Renal cortical epithelial cell (primary cell): ENCODE results near the gene KLHL5. TPM values are rescaled to one million over a fixed set of nuclear protein-coding genes. Genes with fewer than 3 reads are reported as not detected.
"Not testable (repeated sequence)": the region's sequence is repeated elsewhere in the genome, so short reads cannot be mapped to it uniquely, and the experiment has no call there.

Experiments used
- DNase-seq: peaks from one replicate; pipeline ENCODE4 v3.0.0-alpha.2; 2011; ENCODE audit warnings: low read depth
- total RNA-seq: library from RNA; depleted of rRNA; stranded (reverse); fragments of >200 nt; gene quantifications from 2 replicates; pipeline ENCODE4 v1.2.3, GENCODE V29; 2014

Gene KLHL5
- total RNA-seq, 1 donor from 2014 or later = 100 TPM

DNA sequence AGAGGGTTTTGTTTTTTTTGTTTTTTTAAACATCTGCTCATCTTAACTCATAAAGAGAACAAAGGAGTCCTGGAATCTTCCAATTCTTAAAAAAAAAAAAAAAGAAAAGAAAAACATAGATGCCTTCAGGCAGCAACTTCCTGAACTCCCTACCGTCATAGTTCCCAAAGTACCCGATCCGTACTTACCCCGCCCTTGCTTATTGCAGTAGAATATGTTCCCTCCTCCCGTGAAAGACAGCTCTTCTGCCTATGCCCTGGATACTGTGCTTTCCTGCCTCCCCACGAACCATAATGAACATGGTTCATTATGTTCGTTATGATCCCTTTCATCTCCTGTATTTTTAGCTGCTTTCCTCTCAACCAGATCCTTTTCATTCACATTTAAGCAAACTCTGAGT lies 40.3 kb downstream of the KLHL5 start:
- DNase-seq = no peak

- DNase-seq = no peak
Measured at GRCh38 chr4:39103291-39103690, 41.3 kb downstream of the KLHL5 start.

- DNase-seq = peak; percentile 8
Measured at GRCh38 chr4:39104255-39104654, 42.2 kb downstream of the KLHL5 start.

- no peak for DNase-seq
Measured at GRCh38 chr4:39106011-39106410, 44.0 kb downstream of the KLHL5 start.

DNA sequence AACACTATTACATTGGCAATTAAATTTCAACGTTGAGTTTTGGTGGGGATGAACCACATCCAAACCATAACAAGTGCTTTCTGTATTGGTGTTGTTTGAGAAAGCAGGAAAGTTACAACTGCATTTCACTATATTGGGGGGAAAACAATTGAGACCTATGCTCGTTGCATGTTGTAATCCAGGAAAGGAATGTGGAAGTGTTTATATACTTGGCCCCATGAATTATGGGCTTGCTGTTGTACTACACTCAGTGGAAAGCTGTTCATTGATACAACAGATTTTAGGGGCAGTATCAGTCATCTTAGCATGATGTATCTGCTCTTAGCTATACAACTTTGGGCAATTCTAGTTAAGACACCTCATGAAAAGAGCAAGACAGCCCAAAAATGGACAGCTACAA lies 52.4 kb downstream of the KLHL5 start:
- no peak for DNase-seq

DNA sequence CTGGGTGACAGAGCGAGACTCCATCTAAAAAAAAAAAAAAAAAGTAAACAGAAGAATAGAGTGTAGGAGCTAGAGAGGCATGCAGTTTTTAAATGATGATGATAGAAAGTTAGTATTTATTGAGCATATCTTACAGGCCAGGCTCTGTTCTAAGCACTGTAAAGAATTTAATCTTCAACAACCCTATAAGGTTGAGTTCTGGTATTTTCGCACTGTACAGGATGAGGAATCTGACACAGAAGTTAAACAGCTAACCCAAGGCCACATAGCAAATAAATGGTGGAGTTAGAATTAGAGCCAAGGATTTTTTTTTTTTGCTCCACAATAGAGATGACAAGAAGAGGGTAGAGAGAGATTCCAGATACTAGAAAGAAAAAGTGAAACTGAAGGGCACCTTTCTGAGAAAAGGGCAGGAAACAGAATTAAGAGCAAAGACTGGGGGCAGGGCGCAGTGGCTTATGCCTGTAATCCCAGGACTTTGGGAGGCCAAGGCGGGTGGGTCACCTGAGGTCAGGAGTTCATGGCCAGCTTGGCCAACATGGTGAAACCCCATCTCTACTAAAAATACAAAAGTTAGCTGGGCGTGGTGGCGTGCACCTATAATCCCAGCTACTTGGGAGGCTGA lies 56.1 kb downstream of the KLHL5 start:
- no peak for DNase-seq

DNA sequence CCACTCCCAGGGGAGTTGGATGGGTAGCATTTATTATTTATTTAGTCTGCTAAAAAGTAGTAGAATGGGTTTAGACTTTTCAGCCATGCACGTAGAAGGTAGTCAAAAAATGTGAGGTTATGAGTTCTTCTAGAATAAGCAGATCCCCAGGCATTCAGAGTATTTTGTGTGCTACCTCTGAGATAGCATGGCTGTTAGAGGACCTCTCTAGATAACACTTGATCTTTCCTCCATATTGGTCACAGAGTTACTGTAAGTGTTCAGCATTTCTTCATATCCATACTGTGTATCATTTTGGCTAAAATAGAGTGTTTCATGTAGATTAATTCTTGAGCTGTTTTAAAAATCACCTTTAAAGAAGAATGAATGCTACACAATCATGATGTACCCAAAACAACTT lies 58.4 kb downstream of the KLHL5 start:
- no peak for DNase-seq

DNA sequence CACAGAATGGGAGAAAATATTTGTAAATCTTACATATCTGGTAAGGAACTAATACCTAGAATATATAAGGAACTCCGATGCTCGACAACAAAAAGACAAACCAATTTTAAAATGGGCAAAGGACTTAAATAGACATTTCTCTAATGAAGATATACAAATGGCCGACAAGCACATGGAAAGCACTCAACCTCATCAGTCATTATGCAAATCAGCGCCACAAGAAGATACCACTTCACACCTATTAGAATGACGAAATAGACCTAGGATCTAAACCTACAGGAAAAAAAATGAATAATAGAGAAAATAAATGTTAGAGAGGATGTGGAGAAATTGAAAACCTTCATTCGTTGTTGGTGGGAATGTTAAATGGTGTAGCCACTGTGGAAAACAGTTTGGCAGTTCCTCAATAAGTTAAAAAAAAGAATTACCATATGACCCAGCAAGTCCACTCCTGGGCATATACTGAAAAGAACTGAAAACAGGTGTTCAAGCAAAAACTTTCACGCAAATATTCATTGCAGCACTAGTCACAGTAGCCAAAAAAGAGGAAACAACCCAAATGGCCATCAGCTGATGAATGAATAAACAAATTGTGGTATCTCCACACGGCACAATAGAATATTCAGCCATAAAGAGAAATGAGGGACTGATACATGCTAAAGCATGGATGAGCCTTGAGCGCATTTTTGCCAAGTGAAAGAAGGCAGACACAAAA lies 63.0 kb downstream of the KLHL5 start:
- DNase-seq = no peak

DNA sequence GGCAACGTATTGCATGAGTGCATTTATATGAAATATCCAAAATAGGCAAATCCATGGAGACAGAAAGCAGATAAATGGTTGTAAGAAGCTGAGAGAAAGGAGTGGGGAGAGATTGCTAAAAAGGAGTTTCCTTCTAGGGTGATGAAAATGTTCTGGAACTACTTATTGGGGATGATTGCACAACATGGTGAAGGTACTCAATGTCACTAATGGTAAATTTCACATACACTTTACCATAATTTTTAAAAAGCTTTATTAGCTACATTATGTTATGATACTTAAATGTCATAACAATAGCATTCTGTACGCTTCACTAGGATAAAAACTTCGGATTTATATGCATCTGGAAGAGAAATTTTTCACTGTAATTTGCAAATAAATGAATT lies 63.6 kb downstream of the KLHL5 start:
- DNase-seq = no peak

GRCh38 chr4:39126256-39127095 lies 64.4 kb downstream of the KLHL5 start:
- no peak for DNase-seq

DNA sequence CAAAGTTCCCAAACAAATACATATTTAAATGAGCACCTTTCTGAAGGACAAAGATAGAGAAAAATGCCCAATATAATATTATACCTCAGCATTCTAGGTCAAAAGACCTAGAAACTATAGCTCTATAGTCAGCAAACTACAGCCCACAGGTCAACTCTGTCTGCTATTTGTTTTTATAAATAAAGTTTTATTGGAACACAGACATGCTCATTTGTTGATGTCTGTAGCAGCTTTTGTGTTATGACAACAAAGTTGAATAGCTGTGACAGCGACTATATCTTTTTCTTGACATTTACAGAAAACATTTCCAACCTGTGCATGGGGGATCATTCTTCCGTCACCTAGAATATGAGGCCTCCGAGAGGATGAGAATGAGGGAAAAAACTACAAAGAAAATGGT lies 71.6 kb downstream of the KLHL5 start:
- DNase-seq = no peak

DNA sequence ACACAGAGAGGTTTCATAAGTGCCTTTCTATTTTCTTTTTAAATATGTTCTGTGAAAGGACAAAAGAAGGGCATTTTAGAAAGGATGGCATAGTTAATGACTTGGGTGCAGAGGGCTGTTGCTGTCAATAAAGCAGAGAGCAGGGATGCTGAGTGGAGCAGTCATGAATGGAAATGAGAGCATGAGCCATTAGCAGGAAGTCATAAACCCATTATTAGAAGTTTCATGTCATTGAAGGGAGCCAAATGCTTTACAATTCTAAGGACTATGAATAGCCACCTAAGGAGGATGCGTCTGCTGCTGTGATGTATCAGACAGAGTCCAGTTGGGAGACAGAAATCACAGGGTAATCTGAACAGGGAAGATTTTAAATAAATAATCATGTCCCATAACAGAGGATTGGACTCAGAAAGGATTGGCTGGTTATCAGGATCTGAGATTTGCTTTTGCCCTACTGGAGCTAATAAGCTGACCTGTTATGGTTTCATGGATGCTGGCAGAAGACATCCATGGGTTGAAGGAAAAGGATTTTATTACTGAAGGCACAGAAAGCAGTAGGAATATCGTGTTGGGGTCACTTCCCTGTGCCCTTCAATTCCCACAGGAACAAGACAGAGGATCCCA lies 72.8 kb downstream of the KLHL5 start:
- no peak for DNase-seq

DNA sequence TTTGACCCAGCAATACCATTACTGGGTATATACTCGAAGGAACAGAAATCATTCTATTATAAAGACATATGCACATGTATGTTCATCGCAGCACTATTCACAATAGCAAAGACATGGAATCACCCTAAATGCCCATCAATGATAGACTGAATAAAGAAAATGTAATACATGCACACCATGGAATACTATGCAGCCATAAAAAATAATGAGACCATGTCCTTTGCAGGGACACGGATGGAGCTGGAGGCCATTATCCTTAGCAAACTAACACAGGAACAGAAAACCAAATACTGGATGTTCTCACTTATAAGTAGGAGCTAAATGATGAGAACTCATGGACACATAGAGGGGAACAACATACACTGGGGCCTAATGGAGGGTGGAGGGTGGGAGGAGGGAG lies 76.2 kb downstream of the KLHL5 start:
- not testable (repeated sequence) for DNase-seq

DNA sequence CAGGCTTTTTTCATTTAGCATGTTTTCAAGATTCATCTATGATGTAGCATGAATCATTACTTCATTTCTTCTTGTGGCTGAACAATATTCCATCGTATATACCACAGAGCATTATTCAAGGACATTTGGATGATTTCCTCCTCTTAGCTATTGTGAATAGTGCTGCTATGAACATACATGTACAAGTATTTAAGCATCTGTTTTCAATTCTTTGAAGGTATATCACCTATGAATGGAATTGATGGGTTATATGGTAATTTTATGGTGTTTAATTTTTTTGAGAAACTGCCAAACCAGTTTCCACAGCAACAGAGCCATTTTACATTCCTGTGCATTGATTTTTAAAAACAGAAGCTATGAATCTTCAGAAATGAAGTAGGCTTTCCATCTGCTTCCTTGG lies 84.2 kb downstream of the KLHL5 start:
- DNase-seq = no peak

DNA sequence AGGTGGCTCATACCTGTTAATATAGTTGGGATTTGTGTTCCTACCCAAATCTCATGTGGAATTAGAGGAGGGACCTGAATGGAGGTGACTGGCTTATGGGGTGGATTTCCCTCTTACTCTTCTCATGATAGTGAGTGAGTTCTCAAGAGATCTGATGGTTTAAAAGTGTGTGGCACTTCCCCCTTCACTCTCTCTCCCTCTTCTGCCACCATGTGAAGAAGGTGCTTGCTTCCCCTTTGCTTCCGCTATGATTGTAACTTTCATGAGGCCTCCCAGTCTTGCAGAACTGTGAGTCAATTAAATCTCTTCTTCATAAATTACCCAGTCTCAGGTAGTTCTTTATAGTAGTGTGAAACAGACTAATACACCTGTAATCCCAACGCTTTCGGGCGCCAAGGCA lies 92.0 kb downstream of the KLHL5 start:
- no peak for DNase-seq

- no peak for DNase-seq
Measured at GRCh38 chr4:39157520-39157919, 95.5 kb downstream of the KLHL5 start.

- no peak for DNase-seq
Measured at GRCh38 chr4:39166177-39166576, 104.1 kb downstream of the KLHL5 start.

GRCh38 chr4:39166669-39167068 lies 104.6 kb downstream of the KLHL5 start:
- DNase-seq = no peak

GRCh38 chr4:39169426-39169825 lies 107.4 kb downstream of the KLHL5 start:
- peak; percentile 16 for DNase-seq

GRCh38 chr4:39170301-39170700 lies 108.3 kb downstream of the KLHL5 start:
- no peak for DNase-seq
